B cell (primary cell): ENCODE measurements around the gene SYNE1. TPM values are rescaled to one million over a fixed set of nuclear protein-coding genes. Genes with fewer than 3 reads are reported as not detected.

Experiments
- ATAC-seq: fragments of 200-7000 bp; cut with Tn5 transposase; one replicate; pipeline ENCODE4 v1.10.0; 2021; ENCODE audit warnings: low read depth, mild to moderate bottlenecking, moderate number of reproducible peaks, moderate library complexity
- CTCF ChIA-PET: fragments of 350-600 bp; sonication (Branson Sonifier 250); formaldehyde crosslinking; loops from one replicate; lab custom pipeline; 2021; ENCODE audit warnings: antibody characterized with exemption, inconsistent platforms; lab: Charles Lee
- POLR2A ChIA-PET: fragments of 350-600 bp; sonication (Branson Sonifier 250); formaldehyde crosslinking; loops from one replicate; lab custom pipeline; 2021; ENCODE audit warnings: antibody characterized with exemption; lab: Charles Lee
- DNase-seq: peaks from one replicate; pipeline ENCODE4 v3.0.0; 2013
- H2AFZ ChIP-seq: 2 replicates; pipeline ENCODE4 v1.6.1; 2012; ENCODE audit warnings: mild to moderate bottlenecking, low read depth, low read length; ENCODE audit not compliant: insufficient read depth, poor library complexity, severe bottlenecking
- H3K27ac ChIP-seq, 2 donors: 1 replicate in 1 of 2; 2 replicates in 1 of 2; pipeline ENCODE4 v1.5.1; 2012 to 2013; ENCODE audit warnings: low read length in 2 of 2, mild to moderate bottlenecking in 2 of 2, moderate library complexity in 1 of 2
- H3K27me3 ChIP-seq, 4 experiments: fragments of 200-600 bp in 1 of 4; sonication (generic) in 1 of 4; replicated peaks in 1 of 4; 1 replicate in 2 of 4; 2 replicates in 2 of 4; pipeline versions ENCODE4 v1.6.1 to v1.7.0; 2013 to 2016; ENCODE audit warnings: low read length in 3 of 4, mild to moderate bottlenecking in 2 of 4, mixed read lengths in 1 of 4, moderate library complexity in 1 of 4; ENCODE audit not compliant: insufficient read depth in 4 of 4, control insufficient read depth in 3 of 4; ENCODE audit errors: control extremely low read depth in 1 of 4
- H3K36me3 ChIP-seq, 2 experiments: replicated peaks in 1 of 2; 1 replicate in 1 of 2; 2 replicates in 1 of 2; pipeline versions ENCODE4 v1.6.1 to v1.7.1; 2013; ENCODE audit warnings: low read length in 1 of 2; ENCODE audit not compliant: insufficient read depth in 2 of 2, control insufficient read depth in 1 of 2; ENCODE audit errors: control extremely low read depth in 1 of 2, extremely low read depth in 1 of 2
- H3K4me1 ChIP-seq, 2 donors: fragments of 200-600 bp in 1 of 2; sonication (generic) in 1 of 2; 1 replicate in 1 of 2; 2 replicates in 1 of 2; pipeline versions ENCODE4 v1.5.1 to v1.6.1; 2013 to 2017; ENCODE audit warnings: low read length in 2 of 2; ENCODE audit not compliant: control insufficient read depth in 2 of 2, insufficient read depth in 2 of 2
- H3K4me2 ChIP-seq: replicated peaks from 2 replicates; pipeline ENCODE3; 2012; ENCODE audit warnings: mild to moderate bottlenecking, low read depth, low read length; ENCODE audit not compliant: poor library complexity, severe bottlenecking
- H3K4me3 ChIP-seq, 5 experiments: fragments of 200-600 bp in 1 of 5; sonication (generic) in 1 of 5; 1 replicate in 3 of 5; 2 replicates in 2 of 5; pipeline versions ENCODE4 v1.5.1 to v1.7.0; 2011 to 2016; ENCODE audit warnings: low read length in 4 of 5, mild to moderate bottlenecking in 4 of 5, low read depth in 2 of 5, control low read depth in 1 of 5, moderate library complexity in 1 of 5; ENCODE audit not compliant: insufficient read depth in 1 of 5; ENCODE audit errors: control extremely low read depth in 1 of 5, extremely low read depth in 1 of 5
- H3K79me2 ChIP-seq: fragments of 200-600 bp; sonication (generic); one replicate; pipeline ENCODE4 v1.6.0; 2016; ENCODE audit warnings: low read length; ENCODE audit not compliant: control insufficient read depth, insufficient read depth
- H3K9ac ChIP-seq: fragments of 200-600 bp; sonication (generic); 2 replicates; pipeline ENCODE4 v1.6.1; 2017; ENCODE audit warnings: mild to moderate bottlenecking, low read length, moderate library complexity
- H3K9me3 ChIP-seq, 3 donors: one replicate each; pipeline versions ENCODE4 v1.6.1 to v1.7.1; 2013; ENCODE audit warnings: low read length in 2 of 3; ENCODE audit not compliant: control insufficient read depth in 2 of 3, insufficient read depth in 1 of 3; ENCODE audit errors: control extremely low read depth in 1 of 3
- H4K20me1 ChIP-seq: 2 replicates; pipeline ENCODE4 v1.6.0; 2012; ENCODE audit warnings: mild to moderate bottlenecking, low read length; ENCODE audit not compliant: insufficient read depth, control insufficient read depth, poor library complexity, severe bottlenecking
- H3K27ac Mint-ChIP-seq: one replicate; pipeline ENCODE4 v1.8.0; 2021; ENCODE audit warnings: mixed read lengths
- H3K27me3 Mint-ChIP-seq: one replicate; pipeline ENCODE4 v1.8.0; 2021; ENCODE audit warnings: mixed read lengths
- H3K4me1 Mint-ChIP-seq: one replicate; pipeline ENCODE4 v1.8.0; 2021; ENCODE audit warnings: mixed read lengths
- H3K4me3 Mint-ChIP-seq: one replicate; pipeline ENCODE4 v1.8.0; 2021; ENCODE audit warnings: mixed read lengths
- H3K9me3 Mint-ChIP-seq: one replicate; pipeline ENCODE4 v1.8.0; 2022; ENCODE audit warnings: mixed read lengths; ENCODE audit not compliant: insufficient read depth
- CTCF ChIP-seq: fragments of 200-600 bp; IDR thresholded peaks from one replicate; pipeline ENCODE4 v1.8.0; 2022; ENCODE audit warnings: antibody characterized with exemption, mild to moderate bottlenecking
- EZH2 ChIP-seq: IDR thresholded peaks from 2 replicates; pipeline ENCODE4 v1.6.1; 2012; ENCODE audit warnings: borderline replicate concordance, low read depth, mild to moderate bottlenecking, moderate library complexity, low read length; ENCODE audit not compliant: insufficient read depth, poor library complexity, severe bottlenecking
- WGBS: methylation state at CpG from one replicate; pipeline ENCODE4 v1.1.5; 2013; ENCODE audit warnings: missing lambda C conversion rate; ENCODE audit not compliant: insufficient coverage; 5-methylcytosine and 5-hydroxymethylcytosine counted together
- intact Hi-C: fragments of 100-400 bp; cut with micrococcal nuclease; formaldehyde crosslinking; loops from one replicate; pipeline ENCODE4 v1.10.0; 2022
- polyA plus RNA-seq: library from polyadenylated mRNA; depleted of rRNA; stranded (reverse); fragments of >200 nt; gene quantifications from 2 replicates; pipeline ENCODE4 v1.2.3, GENCODE V29; 2012
- total RNA-seq, 2 donors: library from RNA; stranded (reverse); fragments of 120-200 nt in 1 of 2; gene quantifications; 1 replicate in 1 of 2; 2 replicates in 1 of 2; pipeline versions ENCODE4 v1.2.3 to v1.2.4, GENCODE V29; 2013 to 2022

Gene SYNE1
- total and polyA plus RNA-seq, 2 donors (not counting 1 experiment from before 2014, with no cell fraction given): 49.2 to 108 TPM

- Histone ChIP-seq H3K9me3 (no peaks in the 10 kb centered on the region), H3K36me3 (no peaks in the 10 kb centered on the region), H3K4me3 (no peak overlapping the region), H3K27me3 (peaks cover 0 to 4% (median 0%) of the 10 kb centered on the region in 4 experiments), H2AFZ (no peak overlapping the region), H3K79me2 (no peaks in the 10 kb centered on the region), H3K27ac (no peak overlapping the region), H3K9ac (no peak overlapping the region), H3K4me1 (no peaks in the 10 kb centered on the region), H4K20me1 (no peaks in the 10 kb centered on the region), H3K4me2 (no peak overlapping the region)
- POLR2A ChIA-PET: no interaction called here
- intact Hi-C loops: no loop called here
- Mint-ChIP-seq H3K27ac (no peak overlapping the region), H3K9me3 (no peaks in the 10 kb centered on the region), H3K4me1 (no peaks in the 10 kb centered on the region), H3K4me3 (no peak overlapping the region), H3K27me3 (peaks cover 13% of the 10 kb centered on the region)
- 83% methylated on average over 20 of the region's 20 CpGs for WGBS
- no peak for TF ChIP-seq CTCF
- TF ChIP-seq EZH2: no peak
- DNase-seq: no peak
- CTCF ChIA-PET: interaction anchor here (0.6 to 1.0 kb wide), 2 partner anchors 31 to 131 kb away, joined by 3 read pairs; no protein-coding TSS in a partner anchor
- ATAC-seq: no peak
These were observed 268.2 kb downstream of the SYNE1 start for GRCh38 chr6:152368751-152369624.

GRCh38 chr6:152364866-152365265 lies 272.3 kb downstream of the SYNE1 start:
- no CpG with 5 or more reads among the region's 2 CpGs for WGBS
- Histone ChIP-seq H3K4me2 (no peak overlapping the region), H2AFZ (no peak overlapping the region), H3K9ac (no peak overlapping the region), H3K4me3 (no peak overlapping the region), H3K36me3 (no peaks in the 10 kb centered on the region), H3K27me3 (peaks cover 0 to 7% (median 2%) of the 10 kb centered on the region in 4 experiments), H4K20me1 (no peaks in the 10 kb centered on the region), H3K79me2 (no peaks in the 10 kb centered on the region), H3K9me3 (no peaks in the 10 kb centered on the region), H3K27ac (no peak overlapping the region), H3K4me1 (no peaks in the 10 kb centered on the region)
- Mint-ChIP-seq H3K9me3 (no peaks in the 10 kb centered on the region), H3K4me1 (no peaks in the 10 kb centered on the region), H3K27me3 (peaks cover 14% of the 10 kb centered on the region), H3K4me3 (no peak overlapping the region), H3K27ac (no peak overlapping the region)
- TF ChIP-seq EZH2 (no peak), CTCF (no peak)
- no peak for ATAC-seq
- CTCF ChIA-PET: interaction anchor here (0.9 kb wide), 1 partner anchor 29 kb away, joined by 4 read pairs; no protein-coding TSS in a partner anchor
- intact Hi-C loops: no loop called here
- no peak for DNase-seq
- POLR2A ChIA-PET: no interaction called here
